Left kidney (tissue), 2 donors: ENCODE results near the gene GLIS1. TPM values are rescaled to one million over a fixed set of nuclear protein-coding genes. Genes with fewer than 3 reads are reported as not detected.
"Not testable (repeated sequence)": the region's sequence is repeated elsewhere in the genome, so short reads cannot be mapped to it uniquely, and the experiment has no call there.

ENCODE experiments used
- DNase-seq: peaks from one replicate; pipeline ENCODE4 v3.0.0-alpha.2; 2013
- polyA plus RNA-seq: library from polyadenylated mRNA; unstranded; fragments of 120-200 nt; gene quantifications from one replicate; pipeline ENCODE4 v1.2.1, GENCODE V29; 2013; ENCODE audit not compliant: insufficient read length

Gene GLIS1
- polyA plus RNA-seq, 1 donor, result 2.5 TPM

- DNase-seq, result no peak
Measured at GRCh38 chr1:53654216-53655210, 84.5 kb downstream of the GLIS1 start.

GRCh38 chr1:53653631-53654030 lies 85.3 kb downstream of the GLIS1 start:
- no peak for DNase-seq

- no peak for DNase-seq
Measured at GRCh38 chr1:53653200-53653575, 85.8 kb downstream of the GLIS1 start.

GRCh38 chr1:53652441-53653199 lies 86.3 kb downstream of the GLIS1 start:
- DNase-seq, result no peak

GRCh38 chr1:53651356-53651755 lies 87.6 kb downstream of the GLIS1 start:
- DNase-seq, result no peak

- no peak for DNase-seq
Measured at GRCh38 chr1:53648516-53648915, 90.4 kb downstream of the GLIS1 start.

- not testable (repeated sequence) for DNase-seq
Measured at GRCh38 chr1:53647915-53648314, 91.0 kb downstream of the GLIS1 start.

GRCh38 chr1:53646732-53647131 lies 92.2 kb downstream of the GLIS1 start:
- DNase-seq, result no peak

- no peak for DNase-seq
Measured at GRCh38 chr1:53645690-53646078, 93.3 kb downstream of the GLIS1 start.

GRCh38 chr1:53644909-53645689 lies 93.9 kb downstream of the GLIS1 start:
- DNase-seq, result no peak

GRCh38 chr1:53644496-53644895 lies 94.5 kb downstream of the GLIS1 start:
- DNase-seq, result no peak

GRCh38 chr1:53643881-53644390 lies 95.0 kb downstream of the GLIS1 start:
- DNase-seq, result no peak

- peak; percentile 68 for DNase-seq
Measured at GRCh38 chr1:53643041-53643880, 95.7 kb downstream of the GLIS1 start.

- no peak for DNase-seq
Measured at GRCh38 chr1:53642607-53643006, 96.4 kb downstream of the GLIS1 start.

- DNase-seq, result no peak
Measured at GRCh38 chr1:53642215-53642555, 96.8 kb downstream of the GLIS1 start.

- no peak for DNase-seq
Measured at GRCh38 chr1:53641481-53642214, 97.3 kb downstream of the GLIS1 start.

GRCh38 chr1:53640701-53641075 lies 98.3 kb downstream of the GLIS1 start:
- DNase-seq, result no peak

GRCh38 chr1:53639996-53640700 lies 98.8 kb downstream of the GLIS1 start:
- no peak for DNase-seq

GRCh38 chr1:53639251-53639763 lies 99.7 kb downstream of the GLIS1 start:
- no peak for DNase-seq
